IPS DF 6.9 (cell line): ENCODE results near the gene ZBTB40.

Experiments
- DNase-seq: peaks from one replicate; pipeline ENCODE4 v3.0.0-alpha.2; 2013; ENCODE audit warnings: low read depth, low spot score
- H3K27ac ChIP-seq: one replicate; pipeline ENCODE4 v1.5.1; 2013; ENCODE audit warnings: low read length, control low read depth
- H3K27me3 ChIP-seq: 2 replicates; pipeline ENCODE4 v1.6.1; 2013; ENCODE audit warnings: mild to moderate bottlenecking, low read length; ENCODE audit not compliant: control insufficient read depth, insufficient read depth
- H3K36me3 ChIP-seq: 2 replicates; pipeline ENCODE4 v1.6.1; 2013; ENCODE audit warnings: low read length; ENCODE audit not compliant: control insufficient read depth, insufficient read depth
- H3K4me1 ChIP-seq: 2 replicates; pipeline ENCODE4 v1.6.1; 2013; ENCODE audit warnings: low read length; ENCODE audit not compliant: control insufficient read depth, insufficient read depth
- H3K4me3 ChIP-seq: 2 replicates; pipeline ENCODE4 v1.5.1; 2013; ENCODE audit warnings: mild to moderate bottlenecking, low read length
- H3K9me3 ChIP-seq: 2 replicates; pipeline ENCODE4 v1.6.1; 2013; ENCODE audit warnings: low read length, inconsistent platforms; ENCODE audit not compliant: control insufficient read depth, insufficient read depth
- WGBS: extraction: QIAGEN DNeasy Blood & Tissue Kit; methylation state at CpG from one replicate; pipeline ENCODE4 v1.1.7; 2013; ENCODE audit warnings: mixed read lengths, missing lambda C conversion rate; ENCODE audit not compliant: insufficient read length, insufficient coverage; 5-methylcytosine and 5-hydroxymethylcytosine counted together

The ZBTB40 gene

GRCh38 chr1:22470227-22470626, 18.6 kb downstream of the ZBTB40 start:
- WGBS = 100% methylated on average over 1 of the region's 4 CpGs
- Histone ChIP-seq H3K4me1 (no peaks in the 10 kb centered on the region), H3K4me3 (no peak overlapping the region), H3K27ac (no peak overlapping the region), H3K36me3 (no peaks in the 10 kb centered on the region), H3K27me3 (no peaks in the 10 kb centered on the region; the same call in 1 of the 2 replicates), H3K9me3 (no peaks in the 10 kb centered on the region)
- no peak for DNase-seq

- H3K36me3 ChIP-seq = no peaks in the 10 kb centered on the region
- H3K27me3 ChIP-seq = no peaks in the 10 kb centered on the region; the same call in 1 of the 2 replicates
- no CpG with 5 or more reads among the region's 2 CpGs for WGBS
- H3K4me3 ChIP-seq = no peak overlapping the region
- H3K9me3 ChIP-seq = no peaks in the 10 kb centered on the region
- H3K27ac ChIP-seq = no peak overlapping the region
- DNase-seq = no peak
- no peaks in the 10 kb centered on the region for H3K4me1 ChIP-seq
Measured at GRCh38 chr1:22471078-22471477, 19.4 kb downstream of the ZBTB40 start.

GRCh38 chr1:22471610-22472009, 20.0 kb downstream of the ZBTB40 start:
- DNase-seq = no peak
- Histone ChIP-seq H3K27me3 (no peaks in the 10 kb centered on the region; the same call in 1 of the 2 replicates), H3K4me1 (no peaks in the 10 kb centered on the region), H3K9me3 (no peaks in the 10 kb centered on the region), H3K4me3 (no peak overlapping the region), H3K27ac (no peak overlapping the region), H3K36me3 (no peaks in the 10 kb centered on the region)
- WGBS = no CpG with 5 or more reads among the region's 7 CpGs

GRCh38 chr1:22472596-22472995, 20.9 kb downstream of the ZBTB40 start:
- H3K4me1 ChIP-seq = no peaks in the 10 kb centered on the region
- H3K27ac ChIP-seq = no peak overlapping the region
- DNase-seq = no peak
- no CpG with 5 or more reads among the region's 2 CpGs for WGBS
- no peaks in the 10 kb centered on the region; the same call in 1 of the 2 replicates for H3K27me3 ChIP-seq
- no peaks in the 10 kb centered on the region for H3K36me3 ChIP-seq
- no peak overlapping the region for H3K4me3 ChIP-seq
- no peaks in the 10 kb centered on the region for H3K9me3 ChIP-seq

GRCh38 chr1:22473952-22474351, 22.3 kb downstream of the ZBTB40 start:
- no CpG with 5 or more reads among the region's 4 CpGs for WGBS

GRCh38 chr1:22476566-22476965, 24.9 kb downstream of the ZBTB40 start:
- no peaks in the 10 kb centered on the region for H3K36me3 ChIP-seq
- no peaks in the 10 kb centered on the region for H3K9me3 ChIP-seq
- H3K4me1 ChIP-seq = no peaks in the 10 kb centered on the region
- WGBS = no CpG with 5 or more reads among the region's 5 CpGs
- no peak overlapping the region for H3K4me3 ChIP-seq
- H3K27me3 ChIP-seq = no peaks in the 10 kb centered on the region; the same call in 1 of the 2 replicates
- no peak for DNase-seq
- no peak overlapping the region for H3K27ac ChIP-seq

More at GRCh38 chr1:22473952-22474351, 22.3 kb downstream of the ZBTB40 start:
- Histone ChIP-seq H3K4me3 (no peak overlapping the region), H3K9me3 (no peaks in the 10 kb centered on the region), H3K27ac (no peak overlapping the region), H3K4me1 (no peaks in the 10 kb centered on the region), H3K27me3 (no peaks in the 10 kb centered on the region; the same call in 1 of the 2 replicates), H3K36me3 (no peaks in the 10 kb centered on the region)
- no peak for DNase-seq

- WGBS = no CpG with 5 or more reads among the region's 2 CpGs
Measured at GRCh38 chr1:22483121-22483520, 31.5 kb downstream of the ZBTB40 start.

GRCh38 chr1:22484706-22485345, 33.2 kb downstream of the ZBTB40 start:
- Histone ChIP-seq H3K4me1 (peaks cover 3% of the 10 kb centered on the region), H3K4me3 (no peak overlapping the region), H3K36me3 (no peaks in the 10 kb centered on the region), H3K9me3 (no peaks in the 10 kb centered on the region), H3K27ac (no peak overlapping the region), H3K27me3 (no peaks in the 10 kb centered on the region)
- no peak for DNase-seq
- WGBS = no CpG with 5 or more reads among the region's 2 CpGs

More at GRCh38 chr1:22483121-22483520, 31.5 kb downstream of the ZBTB40 start:
- Histone ChIP-seq H3K9me3 (no peaks in the 10 kb centered on the region), H3K4me3 (no peak overlapping the region), H3K36me3 (no peaks in the 10 kb centered on the region), H3K27ac (no peak overlapping the region), H3K27me3 (no peaks in the 10 kb centered on the region), H3K4me1 (no peaks in the 10 kb centered on the region)
- no peak for DNase-seq

GRCh38 chr1:22485431-22485830, 33.8 kb downstream of the ZBTB40 start:
- no peak overlapping the region for H3K4me3 ChIP-seq
- DNase-seq = no peak
- H3K4me1 ChIP-seq = peaks cover 6% of the 10 kb centered on the region
- no peaks in the 10 kb centered on the region for H3K27me3 ChIP-seq
- H3K9me3 ChIP-seq = no peaks in the 10 kb centered on the region
- no peak overlapping the region for H3K27ac ChIP-seq
- H3K36me3 ChIP-seq = no peaks in the 10 kb centered on the region
- no CpG with 5 or more reads among the region's 3 CpGs for WGBS

- no CpG with 5 or more reads among the region's 5 CpGs for WGBS
- DNase-seq = no peak
- H3K4me1 ChIP-seq = peaks cover 6% of the 10 kb centered on the region
- H3K36me3 ChIP-seq = no peaks in the 10 kb centered on the region
- H3K27ac ChIP-seq = no peak overlapping the region
- H3K27me3 ChIP-seq = no peaks in the 10 kb centered on the region
- no peak overlapping the region for H3K4me3 ChIP-seq
- no peaks in the 10 kb centered on the region for H3K9me3 ChIP-seq
Measured at GRCh38 chr1:22487781-22488180, 36.1 kb downstream of the ZBTB40 start.

- no CpG with 5 or more reads among the region's 5 CpGs for WGBS
- H3K27ac ChIP-seq = no peak overlapping the region
Measured at GRCh38 chr1:22488319-22488718, 36.7 kb downstream of the ZBTB40 start.

More at GRCh38 chr1:22488319-22488718, 36.7 kb downstream of the ZBTB40 start:
- Histone ChIP-seq H3K4me3 (no peak overlapping the region), H3K36me3 (no peaks in the 10 kb centered on the region), H3K9me3 (no peaks in the 10 kb centered on the region), H3K27me3 (no peaks in the 10 kb centered on the region), H3K4me1 (peaks cover 6% of the 10 kb centered on the region)
- no peak for DNase-seq
